ENCODE measurements around the gene BTBD18. TPM values are rescaled to one million over a fixed set of nuclear protein-coding genes. Genes with fewer than 3 reads are reported as not detected.

Gene BTBD18
- total RNA-seq, 1 experiment from 2014 or later, result 0.09 TPM

GRCh38 chr11:57744357-57744756 lies 7.3 kb downstream of the BTBD18 start:
- ATAC-seq (no peak), DNase-seq (ENCODE audit: low spot score) (no peak)
- peaks cover 24% of the 10 kb centered on the region for H3K4me1 Mint-ChIP-seq
- ChIA-PET POLR2A (no interaction called here), CTCF (interaction anchor here (0.5 to 5.7 kb wide), 3 partner anchors 11 to 317 kb away, joined by 3 to 42 read pairs (median 3); no protein-coding TSS in a partner anchor)
- no peak for TF ChIP-seq MAX (CRISPR knock-in tag; IDR thresholded peaks at IDR 0.05)
- TF ChIP-seq ZBTB43 (CRISPR knock-in tag; IDR thresholded peaks at IDR 0.05), result no peak
- no peak for TF ChIP-seq AFF4 (CRISPR knock-in tag; IDR thresholded peaks at IDR 0.05; ENCODE audit: borderline replicate concordance)
- TF ChIP-seq NFATC4 (CRISPR knock-in tag; IDR thresholded peaks at IDR 0.05), result no peak
- no peak for TF ChIP-seq PREB (CRISPR knock-in tag; IDR thresholded peaks at IDR 0.05; ENCODE audit: borderline replicate concordance)
- TF ChIP-seq RELA (CRISPR knock-in tag; IDR thresholded peaks at IDR 0.05; ENCODE audit: borderline replicate concordance), result no peak
- H3K27me3 Mint-ChIP-seq (ENCODE audit: low read depth), result no peaks in the 10 kb centered on the region
- peaks cover 34% of the 10 kb centered on the region for H3K36me3 Mint-ChIP-seq
- no peak overlapping the region; the same call in 1 of the 2 replicates for H3K27ac Mint-ChIP-seq
- H3K4me3 Mint-ChIP-seq, result peak overlapping the region; percentile 25
- H3K9me3 Mint-ChIP-seq, result no peaks in the 10 kb centered on the region

- no peaks in the 10 kb centered on the region for H3K9me3 Mint-ChIP-seq
- no peak for TF ChIP-seq ATF3 (CRISPR knock-in tag; conservative IDR thresholded peaks at IDR 0.05)
- TF ChIP-seq ZNF512 (CRISPR knock-in tag; IDR thresholded peaks at IDR 0.05; ENCODE audit: borderline replicate concordance), result no peak
- no peak for TF ChIP-seq RELA (CRISPR knock-in tag; IDR thresholded peaks at IDR 0.05; ENCODE audit: borderline replicate concordance)
- no peak for TF ChIP-seq SP1 (CRISPR knock-in tag; conservative IDR thresholded peaks at IDR 0.05)
- TF ChIP-seq NR3C1 (CRISPR knock-in tag; conservative IDR thresholded peaks at IDR 0.05; ENCODE audit: low read depth), result no peak
- TF ChIP-seq NFATC4 (CRISPR knock-in tag; IDR thresholded peaks at IDR 0.05), result no peak
- no peak for TF ChIP-seq NR1H2 (CRISPR knock-in tag; IDR thresholded peaks at IDR 0.05)
- TF ChIP-seq ZNF281 (CRISPR knock-in tag; IDR thresholded peaks at IDR 0.05), result no peak
- no peak for TF ChIP-seq E2F1 (CRISPR knock-in tag; IDR thresholded peaks at IDR 0.05)
- TF ChIP-seq ARID4B (CRISPR knock-in tag; IDR thresholded peaks at IDR 0.05; ENCODE audit: borderline replicate concordance), result no peak
- no peak for TF ChIP-seq GABPB1 (CRISPR knock-in tag; IDR thresholded peaks at IDR 0.05)
- ATAC-seq (no peak), DNase-seq (ENCODE audit: low spot score) (no peak)
- POLR2A ChIA-PET, result interaction anchor here (0.5 to 2.6 kb wide), 11 partner anchors 20 to 318 kb away, joined by 3 to 22 read pairs (median 3); partner anchors contain the start of genes CTNND1, MED19 and TMX2
- peaks cover 15% of the 10 kb centered on the region for H3K4me1 Mint-ChIP-seq
- H3K27me3 Mint-ChIP-seq (ENCODE audit: low read depth), result no peaks in the 10 kb centered on the region
- CTCF ChIA-PET, result interaction anchor here (0.9 to 1.9 kb wide), 3 partner anchors 10 to 59 kb away, joined by 4 to 14 read pairs (median 7); partner anchors contain the start of gene BTBD18
- peaks cover 49% of the 10 kb centered on the region for H3K36me3 Mint-ChIP-seq
- peak overlapping the region; percentile 94 for H3K4me3 Mint-ChIP-seq
- peak overlapping the region; percentile 85 for H3K27ac Mint-ChIP-seq
Measured at GRCh38 chr11:57742087-57742452, 9.5 kb downstream of the BTBD18 start.
